OCI-LY3 (cell line): ENCODE results near the gene CA10.

ENCODE experiments used
- H2AFZ ChIP-seq: fragments of 200-600, 300-600 bp; shearing (Covaris generic); 2 replicates; pipeline ENCODE4 v1.6.0; 2014; ENCODE audit warnings: antibody characterized with exemption, low read depth, low read length
- H3K27ac ChIP-seq: fragments of 200-600, 300-600 bp; sonication (generic); 2 replicates; pipeline ENCODE4 v1.5.1; 2014; ENCODE audit warnings: mild to moderate bottlenecking, low read length, moderate library complexity, mixed read lengths
- H3K27me3 ChIP-seq: fragments of 200-600, 300-600 bp; sonication (generic); 2 replicates; pipeline ENCODE4 v1.6.1; 2014; ENCODE audit warnings: low read depth, low read length, mixed read lengths
- H3K36me3 ChIP-seq: fragments of 200-600, 300-600 bp; sonication (generic); replicated peaks from 2 replicates; pipeline ENCODE3; 2014; ENCODE audit warnings: low read depth, low read length, mixed read lengths
- H3K4me1 ChIP-seq: fragments of 300-600, 200-600 bp; sonication (generic); 2 replicates; pipeline ENCODE4 v1.6.1; 2014; ENCODE audit warnings: low read length, mixed read lengths
- H3K4me2 ChIP-seq: fragments of 200-600, 300-600 bp; sonication (generic); 2 replicates; pipeline ENCODE4 v1.6.1; 2014; ENCODE audit warnings: low read length, mixed read lengths
- H3K4me3 ChIP-seq: fragments of 300-600, 200-600 bp; sonication (generic); 2 replicates; pipeline ENCODE4 v1.5.1; 2014; ENCODE audit warnings: antibody characterized with exemption, mild to moderate bottlenecking, low read length, moderate library complexity
- H3K79me2 ChIP-seq: fragments of 300-600, 200-600 bp; shearing (Covaris generic); 2 replicates; pipeline ENCODE4 v1.6.1; 2014; ENCODE audit warnings: mild to moderate bottlenecking, low read length, mixed read lengths
- H3K9ac ChIP-seq: fragments of 300-600, 200-600 bp; shearing (Covaris generic); 2 replicates; pipeline ENCODE4 v1.6.0; 2014; ENCODE audit warnings: mild to moderate bottlenecking, low read length, moderate library complexity
- H3K9me3 ChIP-seq: fragments of 200-600, 300-600 bp; shearing (Covaris generic); 2 replicates; pipeline ENCODE4 v1.6.1; 2014; ENCODE audit warnings: low read length, mixed read lengths; ENCODE audit not compliant: insufficient read depth
- H4K20me1 ChIP-seq: fragments of 200-600, 300-600 bp; sonication (generic); 2 replicates; pipeline ENCODE4 v1.6.1; 2016; ENCODE audit warnings: low read length, mixed read lengths; ENCODE audit not compliant: insufficient read depth
- CTCF ChIP-seq: fragments of 200-600, 300-600 bp; sonication (generic); IDR thresholded peaks from 2 replicates; pipeline ENCODE4 v1.5.1; 2014; ENCODE audit warnings: antibody characterized with exemption, low read length, low read depth
- EZH2phosphoT487 ChIP-seq: fragments of 200-600 bp; shearing (Covaris generic); IDR thresholded peaks from 2 replicates; pipeline ENCODE4 v1.6.1; 2018; ENCODE audit warnings: antibody characterized with exemption, mixed run types, low read depth

Gene CA10

GRCh38 chr17:51815097-51815496, 343.4 kb downstream of the CA10 start:
- H3K27ac ChIP-seq = no peak overlapping the region
- H3K36me3 ChIP-seq = no peaks in the 10 kb centered on the region
- no peak overlapping the region for H3K4me2 ChIP-seq
- TF ChIP-seq EZH2phosphoT487 (no peak), CTCF (no peak)
- no peaks in the 10 kb centered on the region for H3K4me1 ChIP-seq
- H3K9me3 ChIP-seq = no peaks in the 10 kb centered on the region
- H2AFZ ChIP-seq = no peak overlapping the region
- H3K4me3 ChIP-seq = no peak overlapping the region
- no peak overlapping the region for H3K9ac ChIP-seq
- H3K79me2 ChIP-seq = no peaks in the 10 kb centered on the region
- H3K27me3 ChIP-seq = no peaks in the 10 kb centered on the region
- H4K20me1 ChIP-seq = no peaks in the 10 kb centered on the region

GRCh38 chr17:51814521-51814920, 344.0 kb downstream of the CA10 start:
- H3K4me3 ChIP-seq = no peak overlapping the region
- no peak overlapping the region for H3K4me2 ChIP-seq
- H3K79me2 ChIP-seq = no peaks in the 10 kb centered on the region
- no peaks in the 10 kb centered on the region for H4K20me1 ChIP-seq
- no peak overlapping the region for H3K27ac ChIP-seq
- no peaks in the 10 kb centered on the region for H3K36me3 ChIP-seq
- TF ChIP-seq CTCF (no peak), EZH2phosphoT487 (no peak)
- no peak overlapping the region for H3K9ac ChIP-seq
- H3K4me1 ChIP-seq = no peaks in the 10 kb centered on the region
- H3K27me3 ChIP-seq = no peaks in the 10 kb centered on the region
- H2AFZ ChIP-seq = no peak overlapping the region
- no peaks in the 10 kb centered on the region for H3K9me3 ChIP-seq

GRCh38 chr17:51813784-51814174, 344.7 kb downstream of the CA10 start:
- Histone ChIP-seq H3K27me3 (no peaks in the 10 kb centered on the region), H3K4me3 (no peak overlapping the region), H4K20me1 (no peaks in the 10 kb centered on the region), H3K9ac (no peak overlapping the region), H3K4me2 (no peak overlapping the region), H3K79me2 (no peaks in the 10 kb centered on the region), H3K4me1 (no peaks in the 10 kb centered on the region), H3K27ac (no peak overlapping the region), H2AFZ (no peak overlapping the region), H3K9me3 (no peaks in the 10 kb centered on the region), H3K36me3 (no peaks in the 10 kb centered on the region)
- TF ChIP-seq EZH2phosphoT487 (no peak), CTCF (no peak)

- H3K79me2 ChIP-seq = no peaks in the 10 kb centered on the region
- TF ChIP-seq CTCF (no peak), EZH2phosphoT487 (no peak)
- H2AFZ ChIP-seq = no peak overlapping the region
- H3K4me3 ChIP-seq = no peak overlapping the region
- no peaks in the 10 kb centered on the region for H4K20me1 ChIP-seq
- no peaks in the 10 kb centered on the region for H3K27me3 ChIP-seq
- no peak overlapping the region for H3K27ac ChIP-seq
- no peak overlapping the region for H3K9ac ChIP-seq
- no peaks in the 10 kb centered on the region for H3K4me1 ChIP-seq
- no peaks in the 10 kb centered on the region for H3K9me3 ChIP-seq
- H3K36me3 ChIP-seq = no peaks in the 10 kb centered on the region
- H3K4me2 ChIP-seq = no peak overlapping the region
Measured at GRCh38 chr17:51813140-51813783, 345.3 kb downstream of the CA10 start.
